ENCODE data around the gene WNT11. TPM values are rescaled to one million over a fixed set of nuclear protein-coding genes. Genes with fewer than 3 reads are reported as not detected.

Gene WNT11
- total RNA-seq, 1 experiment from 2014 or later, result 0.40 TPM

GRCh38 chr11:76242004-76242779 is 35.9 kb upstream of the WNT11 start:
- Histone ChIP-seq H3K79me2 (ENCODE audit: low read length) (no peaks in the 10 kb centered on the region), H3K4me2 (ENCODE audit: low read length) (no peak overlapping the region), H2AFZ (ENCODE audit: low read length) (no peak overlapping the region), H4K20me1 (ENCODE audit: low read length) (no peaks in the 10 kb centered on the region), H3K36me3 (ENCODE audit: low read depth, low read length) (no peaks in the 10 kb centered on the region), H3K9me3 (ENCODE audit: low read length) (no peaks in the 10 kb centered on the region), H3K9me2 (replicated peaks; ENCODE audit: low read length) (no peaks in the 10 kb centered on the region), H3K27me3 (ENCODE audit: low read length) (no peaks in the 10 kb centered on the region), H3K27ac (ENCODE audit: low read length) (no peak overlapping the region), H3K9ac (ENCODE audit: low read length) (no peak overlapping the region), H3K4me3 (ENCODE audit: low read length) (no peak overlapping the region), H3F3A (ENCODE audit: low read length, unreplicated experiment) (no peaks in the 10 kb centered on the region), H3K4me1 (ENCODE audit: insufficient read depth, low read length) (no peaks in the 10 kb centered on the region)
- BruUV-seq (replicated peaks), result no TSS peak
- TF ChIP-seq EZH2 (IDR thresholded peaks at IDR 0.05; ENCODE audit: low read length, unreplicated experiment), result no peak
- TF ChIP-seq, protein P1, sequence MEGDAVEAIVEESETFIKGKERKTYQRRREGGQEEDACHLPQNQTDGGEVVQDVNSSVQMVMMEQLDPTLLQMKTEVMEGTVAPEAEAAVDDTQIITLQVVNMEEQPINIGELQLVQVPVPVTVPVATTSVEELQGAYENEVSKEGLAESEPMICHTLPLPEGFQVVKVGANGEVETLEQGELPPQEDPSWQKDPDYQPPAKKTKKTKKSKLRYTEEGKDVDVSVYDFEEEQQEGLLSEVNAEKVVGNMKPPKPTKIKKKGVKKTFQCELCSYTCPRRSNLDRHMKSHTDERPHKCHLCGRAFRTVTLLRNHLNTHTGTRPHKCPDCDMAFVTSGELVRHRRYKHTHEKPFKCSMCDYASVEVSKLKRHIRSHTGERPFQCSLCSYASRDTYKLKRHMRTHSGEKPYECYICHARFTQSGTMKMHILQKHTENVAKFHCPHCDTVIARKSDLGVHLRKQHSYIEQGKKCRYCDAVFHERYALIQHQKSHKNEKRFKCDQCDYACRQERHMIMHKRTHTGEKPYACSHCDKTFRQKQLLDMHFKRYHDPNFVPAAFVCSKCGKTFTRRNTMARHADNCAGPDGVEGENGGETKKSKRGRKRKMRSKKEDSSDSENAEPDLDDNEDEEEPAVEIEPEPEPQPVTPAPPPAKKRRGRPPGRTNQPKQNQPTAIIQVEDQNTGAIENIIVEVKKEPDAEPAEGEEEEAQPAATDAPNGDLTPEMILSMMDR (conservative IDR thresholded peaks at IDR 0.05; ENCODE audit: low read depth, low read length), result no peak
- TF ChIP-seq EZH2phosphoT487 (IDR thresholded peaks at IDR 0.05; ENCODE audit: borderline replicate concordance, low read length), result no peak
- no peak for DNase-seq
- POLR2A ChIA-PET (ENCODE audit: unreplicated experiment), result no interaction called here
- ATAC-seq, result no peak
- CTCF ChIA-PET, result no interaction called here
- intact Hi-C loops (cut with micrococcal nuclease), result no loop called here

DNA sequence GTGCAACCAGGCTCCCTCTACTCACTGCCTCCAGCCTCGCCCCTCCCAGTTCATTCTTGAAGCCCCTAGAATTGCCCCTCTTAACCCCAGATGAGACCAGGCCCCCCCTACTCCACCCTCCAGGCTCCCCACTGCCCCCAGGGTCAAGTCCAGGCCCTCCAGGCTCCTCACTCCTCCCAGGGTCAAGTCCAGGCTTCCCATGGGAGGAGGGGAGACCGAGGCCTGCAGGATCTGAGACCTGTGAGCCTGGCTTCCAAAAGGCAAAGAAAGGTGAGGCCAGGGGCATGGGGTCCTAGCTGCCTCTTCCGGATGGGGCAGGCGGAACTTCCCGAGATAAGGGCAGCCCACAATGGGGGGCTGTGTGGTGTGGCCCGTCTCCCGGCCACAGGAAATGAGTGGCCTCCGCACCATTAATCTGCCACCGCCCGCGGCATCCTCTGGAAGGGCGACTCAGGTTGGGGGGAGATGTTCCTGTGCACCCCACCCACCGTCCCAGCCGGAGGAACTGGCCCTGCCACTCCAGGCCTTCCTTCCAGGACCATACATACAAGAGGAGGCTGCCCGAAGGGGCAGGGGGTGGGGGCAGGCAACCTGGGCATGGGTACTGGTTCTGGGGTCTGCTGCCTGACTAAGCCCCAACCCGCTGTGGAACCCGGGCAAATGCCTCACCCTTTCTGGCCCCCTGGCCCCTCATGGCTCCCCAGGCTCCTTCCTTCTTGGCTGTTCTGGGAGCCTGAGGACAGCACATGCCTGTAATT is 35.1 kb upstream of the WNT11 start:
- Histone ChIP-seq H3K9me2 (replicated peaks; ENCODE audit: low read length) (no peaks in the 10 kb centered on the region), H3K79me2 (ENCODE audit: low read length) (no peaks in the 10 kb centered on the region), H3K4me1 (ENCODE audit: insufficient read depth, low read length) (peaks cover 4% of the 10 kb centered on the region; the same call in 1 of the 2 replicates), H3F3A (ENCODE audit: low read length, unreplicated experiment) (no peaks in the 10 kb centered on the region), H2AFZ (ENCODE audit: low read length) (no peak overlapping the region), H3K4me2 (ENCODE audit: low read length) (no peak overlapping the region), H3K4me3 (ENCODE audit: low read length) (no peak overlapping the region), H4K20me1 (ENCODE audit: low read length) (no peaks in the 10 kb centered on the region), H3K9me3 (ENCODE audit: low read length) (no peaks in the 10 kb centered on the region), H3K27ac (ENCODE audit: low read length) (no peak overlapping the region), H3K27me3 (ENCODE audit: low read length) (no peaks in the 10 kb centered on the region), H3K36me3 (ENCODE audit: low read depth, low read length) (no peaks in the 10 kb centered on the region), H3K9ac (ENCODE audit: low read length) (no peak overlapping the region)
- no peak for DNase-seq
- CTCF ChIA-PET, result no interaction called here
- no TSS peak for BruUV-seq (replicated peaks)
- TF ChIP-seq EZH2phosphoT487 (IDR thresholded peaks at IDR 0.05; ENCODE audit: borderline replicate concordance, low read length), result no peak
- TF ChIP-seq, protein P1 (conservative IDR thresholded peaks at IDR 0.05; ENCODE audit: low read depth, low read length), result no peak
- no peak for TF ChIP-seq EZH2 (IDR thresholded peaks at IDR 0.05; ENCODE audit: low read length, unreplicated experiment)
- POLR2A ChIA-PET (ENCODE audit: unreplicated experiment), result no interaction called here
- intact Hi-C loops (cut with micrococcal nuclease), result no loop called here
- no peak for ATAC-seq

- no peak for TF ChIP-seq EZH2 (IDR thresholded peaks at IDR 0.05; ENCODE audit: low read length, unreplicated experiment)
- H3K79me2 ChIP-seq (ENCODE audit: low read length), result no peaks in the 10 kb centered on the region
- H4K20me1 ChIP-seq (ENCODE audit: low read length), result no peaks in the 10 kb centered on the region
- H2AFZ ChIP-seq (ENCODE audit: low read length), result no peak overlapping the region
- H3K4me1 ChIP-seq (ENCODE audit: insufficient read depth, low read length), result peaks cover 4% of the 10 kb centered on the region; the same call in 1 of the 2 replicates
- H3K36me3 ChIP-seq (ENCODE audit: low read depth, low read length), result no peaks in the 10 kb centered on the region
- no peaks in the 10 kb centered on the region for H3K9me3 ChIP-seq (ENCODE audit: low read length)
- no peaks in the 10 kb centered on the region for H3K9me2 ChIP-seq (replicated peaks; ENCODE audit: low read length)
- ATAC-seq (no peak), DNase-seq (no peak)
- no peaks in the 10 kb centered on the region for H3K27me3 ChIP-seq (ENCODE audit: low read length)
- intact Hi-C loops (cut with micrococcal nuclease), result no loop called here
- no peak overlapping the region for H3K4me3 ChIP-seq (ENCODE audit: low read length)
- H3K27ac ChIP-seq (ENCODE audit: low read length), result no peak overlapping the region
- CTCF ChIA-PET, result interaction anchor here (0.6 kb wide), 1 partner anchor 32 kb away, joined by 3 read pairs; no protein-coding TSS in a partner anchor
- no peak overlapping the region for H3K4me2 ChIP-seq (ENCODE audit: low read length)
- POLR2A ChIA-PET (ENCODE audit: unreplicated experiment), result no interaction called here
- no TSS peak for BruUV-seq (replicated peaks)
- H3K9ac ChIP-seq (ENCODE audit: low read length), result no peak overlapping the region
- H3F3A ChIP-seq (ENCODE audit: low read length, unreplicated experiment), result no peaks in the 10 kb centered on the region
These were observed 34.4 kb upstream of the WNT11 start for GRCh38 chr11:76240666-76241065.
